MM.1S (cell line): ENCODE measurements around the gene NHSL2.

ENCODE experiments used
- DNase-seq: peaks from one replicate; pipeline ENCODE4 v3.0.0-alpha.2; 2015
- H2AFZ ChIP-seq: fragments of 300-600 bp; sonication (generic); 2 replicates; pipeline ENCODE4 v1.6.0; 2016; ENCODE audit warnings: antibody characterized with exemption, low read length
- H3F3A ChIP-seq: fragments of 300-600 bp; sonication (generic); 2 replicates; pipeline ENCODE4 v1.6.1; 2016; ENCODE audit warnings: mild to moderate bottlenecking, antibody characterized with exemption, low read length, moderate library complexity, mixed read lengths; ENCODE audit not compliant: insufficient read depth
- H3K27ac ChIP-seq: fragments of 300-600 bp; sonication (generic); 2 replicates; pipeline ENCODE4 v1.5.1; 2016; ENCODE audit warnings: mild to moderate bottlenecking, low read length
- H3K27me3 ChIP-seq: fragments of 300-600 bp; sonication (generic); replicated peaks from 2 replicates; pipeline ENCODE4 v1.6.0; 2016; ENCODE audit warnings: low read length; ENCODE audit not compliant: insufficient read depth
- H3K36me3 ChIP-seq: fragments of 300-600 bp; sonication (generic); replicated peaks from 2 replicates; pipeline ENCODE4 v1.6.1; 2016; ENCODE audit warnings: mild to moderate bottlenecking, low read length, mixed read lengths; ENCODE audit not compliant: insufficient read depth
- H3K4me1 ChIP-seq: fragments of 300-600 bp; sonication (generic); 2 replicates; pipeline ENCODE4 v1.6.1; 2016; ENCODE audit warnings: low read length, mixed read lengths
- H3K4me2 ChIP-seq: fragments of 300-600 bp; sonication (generic); 2 replicates; pipeline ENCODE4 v1.6.0; 2016; ENCODE audit warnings: low read depth, low read length
- H3K4me3 ChIP-seq: fragments of 300-600 bp; sonication (generic); 2 replicates; pipeline ENCODE4 v1.5.1; 2016; ENCODE audit warnings: low read length, mixed read lengths
- H3K79me2 ChIP-seq: fragments of 300-600 bp; sonication (generic); 2 replicates; pipeline ENCODE4 v1.6.1; 2016; ENCODE audit warnings: mixed run types, low read length, mixed read lengths
- H3K9ac ChIP-seq: fragments of 300-600 bp; sonication (generic); 2 replicates; pipeline ENCODE4 v1.6.1; 2016; ENCODE audit warnings: low read length, mixed read lengths
- H3K9me2 ChIP-seq: fragments of 300-600 bp; sonication (generic); replicated peaks from 2 replicates; pipeline ENCODE4 v1.6.1; 2016; ENCODE audit warnings: mild to moderate bottlenecking, low read length, mixed read lengths; ENCODE audit not compliant: insufficient read depth
- H3K9me3 ChIP-seq: fragments of 300-600 bp; sonication (generic); replicated peaks from 2 replicates; pipeline ENCODE4 v1.6.1; 2016; ENCODE audit warnings: mild to moderate bottlenecking, low read length, mixed read lengths; ENCODE audit not compliant: insufficient read depth
- H4K20me1 ChIP-seq: fragments of 300-600 bp; sonication (generic); 2 replicates; pipeline ENCODE4 v1.6.1; 2016; ENCODE audit warnings: mild to moderate bottlenecking, low read length, moderate library complexity, mixed read lengths; ENCODE audit not compliant: insufficient read depth
- EZH2 ChIP-seq: fragments of 300-600 bp; sonication (generic); optimal IDR thresholded peaks from 2 replicates; pipeline ENCODE3; 2017; ENCODE audit warnings: low read depth, mild to moderate bottlenecking, antibody characterized with exemption, low read length, mixed read lengths
- EZH2phosphoT487 ChIP-seq: fragments of 300-600 bp; sonication (generic); IDR thresholded peaks from 2 replicates; pipeline ENCODE4 v1.6.1; 2018; ENCODE audit warnings: antibody characterized with exemption, low read length
- TF ChIP-seq, protein P1 (sequence below): fragments of 300-600 bp; sonication (generic); IDR thresholded peaks from 2 replicates; pipeline ENCODE4 v1.5.1; 2016; ENCODE audit warnings: antibody characterized with exemption, low read length, mixed read lengths

NHSL2 gene

DNA sequence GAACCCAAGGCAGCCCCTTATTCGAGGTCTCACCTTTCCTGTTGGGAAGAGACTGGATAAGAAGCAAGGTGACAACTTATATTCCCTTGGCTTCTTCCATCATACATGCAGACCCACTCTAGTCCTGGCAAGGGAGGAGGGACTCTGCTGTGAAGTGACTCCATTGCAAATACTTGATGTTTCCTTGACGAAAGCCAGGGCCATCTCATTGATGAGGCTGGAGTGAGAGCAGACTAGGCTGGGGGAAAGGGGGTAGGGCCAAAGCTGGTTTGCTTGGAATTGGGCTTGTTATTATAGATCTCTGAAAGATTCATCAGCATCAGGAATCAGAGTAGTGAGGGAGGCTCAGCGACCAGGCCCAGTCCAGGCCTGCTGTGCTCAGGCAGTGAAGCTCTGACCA, 2.3 kb upstream of the NHSL2 start:
- no peak for DNase-seq
- H3K36me3 ChIP-seq, result no peaks in the 10 kb centered on the region
- no peaks in the 10 kb centered on the region for H3K9me3 ChIP-seq
- no peak overlapping the region for H3K9ac ChIP-seq
- TF ChIP-seq EZH2phosphoT487 (no peak), EZH2 (no peak)
- TF ChIP-seq, protein P1, sequence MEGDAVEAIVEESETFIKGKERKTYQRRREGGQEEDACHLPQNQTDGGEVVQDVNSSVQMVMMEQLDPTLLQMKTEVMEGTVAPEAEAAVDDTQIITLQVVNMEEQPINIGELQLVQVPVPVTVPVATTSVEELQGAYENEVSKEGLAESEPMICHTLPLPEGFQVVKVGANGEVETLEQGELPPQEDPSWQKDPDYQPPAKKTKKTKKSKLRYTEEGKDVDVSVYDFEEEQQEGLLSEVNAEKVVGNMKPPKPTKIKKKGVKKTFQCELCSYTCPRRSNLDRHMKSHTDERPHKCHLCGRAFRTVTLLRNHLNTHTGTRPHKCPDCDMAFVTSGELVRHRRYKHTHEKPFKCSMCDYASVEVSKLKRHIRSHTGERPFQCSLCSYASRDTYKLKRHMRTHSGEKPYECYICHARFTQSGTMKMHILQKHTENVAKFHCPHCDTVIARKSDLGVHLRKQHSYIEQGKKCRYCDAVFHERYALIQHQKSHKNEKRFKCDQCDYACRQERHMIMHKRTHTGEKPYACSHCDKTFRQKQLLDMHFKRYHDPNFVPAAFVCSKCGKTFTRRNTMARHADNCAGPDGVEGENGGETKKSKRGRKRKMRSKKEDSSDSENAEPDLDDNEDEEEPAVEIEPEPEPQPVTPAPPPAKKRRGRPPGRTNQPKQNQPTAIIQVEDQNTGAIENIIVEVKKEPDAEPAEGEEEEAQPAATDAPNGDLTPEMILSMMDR, result no peak
- 0 out of 2 replicates have a peak, but pooled peaks cover 3% of the 10 kb centered on the region for H3K4me1 ChIP-seq
- no peaks in the 10 kb centered on the region for H3F3A ChIP-seq
- H3K4me2 ChIP-seq, result no peak overlapping the region
- no peaks in the 10 kb centered on the region for H3K27me3 ChIP-seq
- H3K79me2 ChIP-seq, result no peaks in the 10 kb centered on the region
- no peak overlapping the region for H2AFZ ChIP-seq
- no peaks in the 10 kb centered on the region for H3K9me2 ChIP-seq
- H4K20me1 ChIP-seq, result no peaks in the 10 kb centered on the region
- H3K27ac ChIP-seq, result no peak overlapping the region
- no peak overlapping the region for H3K4me3 ChIP-seq

DNA sequence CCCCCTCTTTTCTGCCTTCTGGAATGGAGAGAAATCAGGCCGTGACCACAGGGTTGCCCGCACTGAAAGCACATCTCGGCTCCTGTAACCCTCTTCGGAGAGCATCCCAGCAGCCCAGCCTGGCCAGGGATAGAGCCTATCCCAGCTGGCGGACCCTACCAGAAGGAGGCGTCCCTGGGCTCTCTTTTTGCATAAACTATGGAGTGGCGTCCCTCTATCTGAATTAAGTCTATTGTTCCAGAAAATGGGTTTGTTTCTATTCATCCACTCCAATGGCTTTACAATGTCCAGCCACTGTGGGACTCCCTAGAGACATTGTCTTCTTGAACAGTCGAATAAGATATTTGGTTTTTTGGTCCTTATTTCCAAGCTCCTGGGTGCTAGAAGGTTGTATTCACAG, 689 bp upstream of the NHSL2 start:
- no peak overlapping the region for H3K27ac ChIP-seq
- H3K9me3 ChIP-seq, result no peaks in the 10 kb centered on the region
- TF ChIP-seq EZH2 (no peak), EZH2phosphoT487 (no peak)
- TF ChIP-seq, protein P1, result no peak

DNA sequence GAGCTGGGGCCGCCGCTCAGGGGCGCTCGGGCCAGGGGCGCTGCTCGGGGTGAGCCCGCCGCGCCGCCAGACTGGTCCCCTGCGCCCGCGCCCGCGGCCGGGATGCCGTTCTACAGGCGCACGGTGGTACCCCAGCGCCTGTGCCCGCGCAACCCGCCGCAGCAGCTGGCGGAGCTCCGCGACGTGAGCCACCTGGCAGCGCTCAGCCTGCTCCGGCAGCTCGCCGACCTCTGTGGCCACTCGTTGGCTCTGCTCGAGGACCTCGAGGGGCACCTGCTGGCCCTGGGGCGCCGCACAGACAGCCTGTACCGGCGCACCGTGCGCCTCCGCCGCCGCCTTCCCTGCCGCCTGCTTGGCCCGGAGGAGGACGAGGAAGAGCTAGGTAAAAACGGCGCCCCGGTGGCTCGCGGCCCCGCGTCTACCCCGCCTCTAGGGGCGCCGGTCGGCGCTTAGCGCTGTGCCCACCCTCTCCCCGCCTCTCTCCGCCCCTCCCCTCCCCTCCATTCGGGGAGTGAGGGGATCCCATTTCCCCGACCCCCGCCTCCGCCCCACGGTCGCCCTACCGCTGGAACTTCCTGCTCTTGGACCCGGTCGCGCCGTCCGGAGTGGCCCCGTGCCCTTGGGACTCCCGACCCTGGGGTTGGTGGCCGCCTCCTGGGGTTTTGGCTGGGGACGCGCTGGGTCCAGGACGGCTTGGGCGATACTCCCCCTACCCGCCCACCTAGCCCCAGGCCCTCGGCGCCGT, 513 bp downstream of the NHSL2 start:
- H3K4me2 ChIP-seq, result peak overlapping the region; percentile 69
- no peaks in the 10 kb centered on the region for H3K36me3 ChIP-seq
- no peaks in the 10 kb centered on the region for H3K27me3 ChIP-seq
- H3K27ac ChIP-seq, result no peak overlapping the region
- TF ChIP-seq, protein P1, result peak; percentile 42
- no peak for TF ChIP-seq EZH2phosphoT487
- peak overlapping the region; percentile 53; the same call in 1 of the 2 replicates for H3K9ac ChIP-seq
- H3K9me3 ChIP-seq, result no peaks in the 10 kb centered on the region
- H4K20me1 ChIP-seq, result no peaks in the 10 kb centered on the region
- peak; percentile 42 for DNase-seq
- 0 out of 2 replicates have a peak, but pooled peaks cover 3% of the 10 kb centered on the region for H3K4me1 ChIP-seq
- H3K4me3 ChIP-seq, result peak overlapping the region; percentile 65
- no peaks in the 10 kb centered on the region for H3F3A ChIP-seq
- H3K79me2 ChIP-seq, result no peaks in the 10 kb centered on the region
- no peaks in the 10 kb centered on the region for H3K9me2 ChIP-seq
- H2AFZ ChIP-seq, result peak overlapping the region; percentile 42; the same call in 1 of the 2 replicates

More for the DNA sequence above, 689 bp upstream of the NHSL2 start:
- DNase-seq, result no peak
- H3K27me3 ChIP-seq, result no peaks in the 10 kb centered on the region
- H3K36me3 ChIP-seq, result no peaks in the 10 kb centered on the region
- H3K9ac ChIP-seq, result peak overlapping the region; percentile 28; the same call in 1 of the 2 replicates
- peak overlapping the region; percentile 62; the same call in 1 of the 2 replicates for H3K4me2 ChIP-seq
- H3K9me2 ChIP-seq, result no peaks in the 10 kb centered on the region
- H3K4me3 ChIP-seq, result peak overlapping the region; percentile 56; the same call in 1 of the 2 replicates
- no peaks in the 10 kb centered on the region for H3F3A ChIP-seq
- H3K4me1 ChIP-seq, result 0 out of 2 replicates have a peak, but pooled peaks cover 3% of the 10 kb centered on the region
- H2AFZ ChIP-seq, result no peak overlapping the region
- H3K79me2 ChIP-seq, result no peaks in the 10 kb centered on the region
- no peaks in the 10 kb centered on the region for H4K20me1 ChIP-seq
